Gastrocnemius medialis (tissue), 4 donors: ENCODE measurements around the gene SUFU.

Experiments used
- POLR2A ChIP-seq, 2 donors: fragments of 450-650 bp; IDR thresholded peaks; one replicate each; pipeline ENCODE4 v1.6.1; 2017; ENCODE audit warnings: antibody characterized with exemption in 2 of 2, mild to moderate bottlenecking in 2 of 2, moderate library complexity in 2 of 2
- TF ChIP-seq, protein P1 (sequence below), 5 experiments: fragments of 450-650 bp in 3 of 5; fragments of 200-600 bp in 2 of 5; sonication (generic) in 2 of 5; IDR thresholded peaks in 4 of 5; conservative IDR thresholded peaks in 1 of 5; 1 replicate in 4 of 5; 2 replicates in 1 of 5; pipeline ENCODE4 v1.5.1; 2016 to 2019; ENCODE audit warnings: antibody characterized with exemption in 5 of 5, mild to moderate bottlenecking in 3 of 5, moderate library complexity in 3 of 5

DNA sequence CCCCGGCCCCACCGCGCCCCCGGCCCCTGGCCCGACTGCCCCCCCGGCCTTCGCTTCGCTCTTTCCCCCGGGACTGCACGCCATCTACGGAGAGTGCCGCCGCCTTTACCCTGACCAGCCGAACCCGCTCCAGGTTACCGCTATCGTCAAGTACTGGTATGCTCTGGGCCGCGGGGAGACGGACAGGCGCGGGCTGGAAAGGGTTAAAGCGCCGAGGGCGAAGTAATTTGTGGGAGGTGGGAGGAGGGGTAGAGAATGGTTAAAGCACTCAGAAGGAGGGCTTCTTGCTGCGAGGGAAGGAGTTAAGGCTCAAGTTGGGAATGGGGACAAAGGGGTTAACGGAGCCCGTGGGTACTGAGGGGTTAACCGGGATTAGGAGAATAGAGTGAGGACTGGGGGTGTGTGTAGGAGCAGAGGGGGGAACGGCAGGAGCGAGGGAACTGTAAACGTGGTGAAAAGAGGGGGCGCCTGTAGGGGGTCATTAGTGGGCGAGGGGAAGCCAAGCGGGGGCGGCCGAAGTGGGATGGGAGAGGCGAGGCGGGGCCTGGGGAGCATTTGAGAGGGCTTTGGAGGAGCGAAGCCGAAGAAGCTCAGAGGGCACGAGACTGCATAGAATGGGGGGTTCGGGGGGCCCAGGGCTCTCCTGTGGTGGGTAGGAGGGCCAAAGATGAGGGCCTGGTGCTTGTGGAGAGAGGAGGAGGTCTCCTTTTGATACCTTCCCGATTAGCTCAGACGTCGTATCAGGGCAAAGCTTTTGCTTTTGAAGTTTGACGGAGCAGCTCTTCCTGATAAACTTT lies 605 bp downstream of the SUFU start:
- TF ChIP-seq, protein P1, sequence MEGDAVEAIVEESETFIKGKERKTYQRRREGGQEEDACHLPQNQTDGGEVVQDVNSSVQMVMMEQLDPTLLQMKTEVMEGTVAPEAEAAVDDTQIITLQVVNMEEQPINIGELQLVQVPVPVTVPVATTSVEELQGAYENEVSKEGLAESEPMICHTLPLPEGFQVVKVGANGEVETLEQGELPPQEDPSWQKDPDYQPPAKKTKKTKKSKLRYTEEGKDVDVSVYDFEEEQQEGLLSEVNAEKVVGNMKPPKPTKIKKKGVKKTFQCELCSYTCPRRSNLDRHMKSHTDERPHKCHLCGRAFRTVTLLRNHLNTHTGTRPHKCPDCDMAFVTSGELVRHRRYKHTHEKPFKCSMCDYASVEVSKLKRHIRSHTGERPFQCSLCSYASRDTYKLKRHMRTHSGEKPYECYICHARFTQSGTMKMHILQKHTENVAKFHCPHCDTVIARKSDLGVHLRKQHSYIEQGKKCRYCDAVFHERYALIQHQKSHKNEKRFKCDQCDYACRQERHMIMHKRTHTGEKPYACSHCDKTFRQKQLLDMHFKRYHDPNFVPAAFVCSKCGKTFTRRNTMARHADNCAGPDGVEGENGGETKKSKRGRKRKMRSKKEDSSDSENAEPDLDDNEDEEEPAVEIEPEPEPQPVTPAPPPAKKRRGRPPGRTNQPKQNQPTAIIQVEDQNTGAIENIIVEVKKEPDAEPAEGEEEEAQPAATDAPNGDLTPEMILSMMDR (IDR thresholded peaks at IDR 0.05 in 4 of 5, conservative IDR thresholded peaks at IDR 0.05 in 1 of 5) = no peak
- TF ChIP-seq POLR2A (IDR thresholded peaks at IDR 0.05) = no peak
